NCI-H2107 treated with DMSO at 0.1 percent for 48 hours (cell line): Measurements from ENCODE around the gene IGF1R.
A peak's percentile ranks its signal among the peaks of the same experiment; 100 is the strongest.

Source experiments
- DNase-seq: peaks from one replicate; lab custom pipeline; 2025; ENCODE audit not compliant: unreplicated experiment; lab: John Stamatoyannopoulos, UW

Gene IGF1R

GRCh38 chr15:98744506-98744905, 96.2 kb downstream of the IGF1R start:
- DNase-seq, result no peak

GRCh38 chr15:98745179-98745578, 96.8 kb downstream of the IGF1R start:
- no peak for DNase-seq

- peak; percentile 20 for DNase-seq
Measured at GRCh38 chr15:98745650-98746374, 97.5 kb downstream of the IGF1R start.

GRCh38 chr15:98746375-98747155, 98.2 kb downstream of the IGF1R start:
- peak; percentile 19 for DNase-seq

GRCh38 chr15:98751767-98752166, 103.4 kb downstream of the IGF1R start:
- DNase-seq, result no peak

- no peak for DNase-seq
Measured at GRCh38 chr15:98753726-98754656, 105.7 kb downstream of the IGF1R start.

GRCh38 chr15:98754657-98755022, 106.3 kb downstream of the IGF1R start:
- DNase-seq, result no peak

- DNase-seq, result no peak
Measured at GRCh38 chr15:98755138-98755537, 106.8 kb downstream of the IGF1R start.

GRCh38 chr15:98755781-98756180, 107.4 kb downstream of the IGF1R start:
- DNase-seq, result no peak

- DNase-seq, result no peak
Measured at GRCh38 chr15:98758224-98758623, 109.9 kb downstream of the IGF1R start.

GRCh38 chr15:98759277-98759676, 110.9 kb downstream of the IGF1R start:
- no peak for DNase-seq

GRCh38 chr15:98760112-98760826, 111.9 kb downstream of the IGF1R start:
- DNase-seq, result peak; percentile 23

- no peak for DNase-seq
Measured at GRCh38 chr15:98760975-98761374, 112.6 kb downstream of the IGF1R start.

GRCh38 chr15:98763179-98763578, 114.8 kb downstream of the IGF1R start:
- no peak for DNase-seq

GRCh38 chr15:98764291-98764690, 116.0 kb downstream of the IGF1R start:
- no peak for DNase-seq

GRCh38 chr15:98765610-98766009, 117.3 kb downstream of the IGF1R start:
- no peak for DNase-seq

- no peak for DNase-seq
Measured at GRCh38 chr15:98767692-98768091, 119.4 kb downstream of the IGF1R start.

- no peak for DNase-seq
Measured at GRCh38 chr15:98769867-98770266, 121.5 kb downstream of the IGF1R start.

- no peak for DNase-seq
Measured at GRCh38 chr15:98770984-98771383, 122.6 kb downstream of the IGF1R start.

- DNase-seq, result no peak
Measured at GRCh38 chr15:98771541-98771940, 123.2 kb downstream of the IGF1R start.

GRCh38 chr15:98772895-98773294, 124.6 kb downstream of the IGF1R start:
- DNase-seq, result no peak
